ENCODE measurements around the gene ZNF628.
A peak's percentile ranks its signal among the peaks of the same experiment; 100 is the strongest.
"Not testable (repeated sequence)": the region's sequence is repeated elsewhere in the genome, so short reads cannot be mapped to it uniquely, and the experiment has no call there.

ZNF628 gene

GRCh38 chr19:55496820-55497219, 20.4 kb downstream of the ZNF628 start:
- DNase-seq (ENCODE audit: low read depth in 2 of 2): not testable (repeated sequence)

GRCh38 chr19:55497763-55498162, 21.3 kb downstream of the ZNF628 start:
- no peak for DNase-seq (ENCODE audit: low read depth in 2 of 2)

- DNase-seq (ENCODE audit: low read depth in 2 of 2): no peak
These were observed 21.9 kb downstream of the ZNF628 start for GRCh38 chr19:55498246-55498840.

GRCh38 chr19:55500368-55500952, 24.0 kb downstream of the ZNF628 start:
- DNase-seq (ENCODE audit: low read depth in 2 of 2): no peak

- no peak for DNase-seq (ENCODE audit: low read depth in 2 of 2)
These were observed 26.0 kb downstream of the ZNF628 start for GRCh38 chr19:55502197-55502952.

GRCh38 chr19:55503157-55503501, 26.7 kb downstream of the ZNF628 start:
- DNase-seq (ENCODE audit: low read depth in 2 of 2): no peak

GRCh38 chr19:55503502-55504251, 27.3 kb downstream of the ZNF628 start:
- DNase-seq (ENCODE audit: low read depth in 2 of 2): peak; percentile 84 to 86

- DNase-seq (ENCODE audit: low read depth in 2 of 2): no peak
These were observed 27.8 kb downstream of the ZNF628 start for GRCh38 chr19:55504252-55504603.

GRCh38 chr19:55504981-55505380, 28.6 kb downstream of the ZNF628 start:
- no peak for DNase-seq (ENCODE audit: low read depth in 2 of 2)

- DNase-seq (ENCODE audit: low read depth in 2 of 2): no peak
These were observed 31.7 kb downstream of the ZNF628 start for GRCh38 chr19:55508120-55508519.

GRCh38 chr19:55516878-55517620, 40.6 kb downstream of the ZNF628 start:
- DNase-seq (ENCODE audit: low read depth in 2 of 2): peak; percentile 78 to 80

GRCh38 chr19:55519451-55520311, 43.3 kb downstream of the ZNF628 start:
- DNase-seq (ENCODE audit: low read depth in 2 of 2): no peak

GRCh38 chr19:55520691-55521292, 44.4 kb downstream of the ZNF628 start:
- DNase-seq (ENCODE audit: low read depth in 2 of 2): no peak

- no peak for DNase-seq (ENCODE audit: low read depth in 2 of 2)
These were observed 49.1 kb downstream of the ZNF628 start for GRCh38 chr19:55525289-55526101.

GRCh38 chr19:55526216-55527196, 50.1 kb downstream of the ZNF628 start:
- DNase-seq (ENCODE audit: low read depth in 2 of 2): no peak

- no peak for DNase-seq (ENCODE audit: low read depth in 2 of 2)
These were observed 51.0 kb downstream of the ZNF628 start for GRCh38 chr19:55527197-55528029.

GRCh38 chr19:55528030-55528803, 51.8 kb downstream of the ZNF628 start:
- no peak for DNase-seq (ENCODE audit: low read depth in 2 of 2)

All from stimulated activated CD8-positive, alpha-beta memory T cell treated with anti-CD3 and anti-CD28 coated beads, Interleukin-15, amount 100 ng/mL, for 48 hours (primary cell).